ENCODE measurements around the gene KIF9. TPM values are rescaled to one million over a fixed set of nuclear protein-coding genes. Genes with fewer than 3 reads are reported as not detected.
"Not testable (repeated sequence)": the region's sequence is repeated elsewhere in the genome, so short reads cannot be mapped to it uniquely, and the experiment has no call there.

The KIF9 gene
- total and polyA plus RNA-seq, 5 donors from 2014 or later: 3.7 to 5.4 (median 4.1) TPM

GRCh38 chr3:47298439-47298838 lies 15.8 kb upstream of the KIF9 start:
- H3K27ac ChIP-seq (ENCODE audit: insufficient read depth, low read length, poor library complexity, severe bottlenecking): no peak overlapping the region
- Mint-ChIP-seq H3K4me3 (no peak overlapping the region), H3K36me3 (peaks cover 44% of the 10 kb centered on the region), H3K4me1 (peaks cover 36 to 61% (median 54%) of the 10 kb centered on the region in 4 donors), H3K9me3 (no peaks in the 10 kb centered on the region), H3K27me3 (no peaks in the 10 kb centered on the region), H3K27ac (peak overlapping the region in 1 of 3 donors; percentile 58)
- no peaks in the 10 kb centered on the region for H3K27me3 ChIP-seq (ENCODE audit: control insufficient read depth, insufficient read depth, low read length)
- H3K4me1 ChIP-seq (ENCODE audit: control insufficient read depth, insufficient read depth, low read length, poor library complexity, severe bottlenecking): peaks cover 11% of the 10 kb centered on the region
- peaks cover 25% of the 10 kb centered on the region for H3K36me3 ChIP-seq (ENCODE audit: control insufficient read depth, insufficient read depth, low read length)
- no peak overlapping the region for H3K4me3 ChIP-seq (ENCODE audit: low read depth, low read length)
- H3K9me3 ChIP-seq (ENCODE audit: control insufficient read depth in 2 of 2, low read length in 2 of 2): no peaks in the 10 kb centered on the region
- DNase-seq (no peak), ATAC-seq (ENCODE audit: low read depth in 2 of 2) (no peak)

- no peak for ATAC-seq (ENCODE audit: low read depth in 2 of 2)
- H3K9me3 Mint-ChIP-seq: no peaks in the 10 kb centered on the region
- H3K4me3 ChIP-seq (ENCODE audit: low read depth, low read length): no peak overlapping the region
- H3K4me1 ChIP-seq (ENCODE audit: control insufficient read depth, insufficient read depth, low read length, poor library complexity, severe bottlenecking): peaks cover 11% of the 10 kb centered on the region
- no peaks in the 10 kb centered on the region for H3K27me3 Mint-ChIP-seq
- peak overlapping the region; percentile 8 to 72 (median 21) for H3K27ac Mint-ChIP-seq
- H3K27me3 ChIP-seq (ENCODE audit: control insufficient read depth, insufficient read depth, low read length): no peaks in the 10 kb centered on the region
- no peak for DNase-seq
- no peak overlapping the region for H3K27ac ChIP-seq (ENCODE audit: insufficient read depth, low read length, poor library complexity, severe bottlenecking)
- H3K36me3 Mint-ChIP-seq: peaks cover 33% of the 10 kb centered on the region
- H3K4me1 Mint-ChIP-seq: peaks cover 28 to 56% (median 56%) of the 10 kb centered on the region in 4 donors
- H3K36me3 ChIP-seq (ENCODE audit: control insufficient read depth, insufficient read depth, low read length): peaks cover 13% of the 10 kb centered on the region
- peak overlapping the region in 1 of 4 donors; percentile 54 for H3K4me3 Mint-ChIP-seq
- H3K9me3 ChIP-seq (ENCODE audit: control insufficient read depth in 2 of 2, low read length in 2 of 2): no peaks in the 10 kb centered on the region
These were observed 14.1 kb upstream of the KIF9 start for GRCh38 chr3:47296562-47297302.

- H3K27ac ChIP-seq (ENCODE audit: insufficient read depth, low read length, poor library complexity, severe bottlenecking): no peak overlapping the region
- no peaks in the 10 kb centered on the region for H3K9me3 Mint-ChIP-seq
- peak overlapping the region; percentile 8 to 72 (median 21) for H3K27ac Mint-ChIP-seq
These were observed 13.4 kb upstream of the KIF9 start for GRCh38 chr3:47295976-47296375.

DNA sequence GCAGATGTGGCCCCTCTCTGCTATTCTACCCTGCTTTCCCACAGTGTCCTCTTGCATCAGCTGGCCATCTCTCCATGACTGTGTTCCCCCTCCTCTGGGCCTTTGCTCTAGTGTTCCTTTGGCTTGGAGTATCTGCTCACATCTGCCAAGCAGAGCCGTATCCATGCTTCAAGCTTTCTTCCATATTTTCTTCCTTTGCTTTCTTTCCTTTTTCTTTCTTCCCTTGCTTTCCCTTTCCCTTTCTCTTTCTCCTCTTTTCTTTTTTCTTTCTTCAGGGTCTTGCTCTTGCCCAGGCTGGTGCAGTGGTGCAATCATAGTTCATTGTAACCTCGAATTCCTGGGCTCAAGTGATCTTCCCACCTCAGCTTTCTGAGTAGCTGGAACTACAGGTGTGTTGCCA lies 12.7 kb upstream of the KIF9 start:
- Histone ChIP-seq H3K36me3 (ENCODE audit: control insufficient read depth, insufficient read depth, low read length) (peaks cover 15% of the 10 kb centered on the region), H3K4me1 (ENCODE audit: control insufficient read depth, insufficient read depth, low read length, poor library complexity, severe bottlenecking) (peaks cover 11% of the 10 kb centered on the region), H3K27me3 (ENCODE audit: control insufficient read depth, insufficient read depth, low read length) (no peaks in the 10 kb centered on the region), H3K9me3 (ENCODE audit: control insufficient read depth in 2 of 2, low read length in 2 of 2) (no peaks in the 10 kb centered on the region), H3K27ac (ENCODE audit: insufficient read depth, low read length, poor library complexity, severe bottlenecking) (no peak overlapping the region), H3K4me3 (ENCODE audit: low read depth, low read length) (no peak overlapping the region)
- ATAC-seq (ENCODE audit: low read depth in 2 of 2) (no peak), DNase-seq (no peak)
- peaks cover 34 to 63% (median 57%) of the 10 kb centered on the region in 4 donors for H3K4me1 Mint-ChIP-seq
- H3K9me3 Mint-ChIP-seq: no peaks in the 10 kb centered on the region
- peak overlapping the region in 1 of 3 donors; percentile 21 for H3K27ac Mint-ChIP-seq
- peaks cover 28% of the 10 kb centered on the region for H3K36me3 Mint-ChIP-seq
- peak overlapping the region in 1 of 4 donors; percentile 28 for H3K4me3 Mint-ChIP-seq
- no peaks in the 10 kb centered on the region for H3K27me3 Mint-ChIP-seq

More at GRCh38 chr3:47295976-47296375, 13.4 kb upstream of the KIF9 start:
- Histone ChIP-seq H3K4me3 (ENCODE audit: low read depth, low read length) (no peak overlapping the region), H3K36me3 (ENCODE audit: control insufficient read depth, insufficient read depth, low read length) (peaks cover 11% of the 10 kb centered on the region), H3K9me3 (ENCODE audit: control insufficient read depth in 2 of 2, low read length in 2 of 2) (no peaks in the 10 kb centered on the region), H3K27me3 (ENCODE audit: control insufficient read depth, insufficient read depth, low read length) (no peaks in the 10 kb centered on the region), H3K4me1 (ENCODE audit: control insufficient read depth, insufficient read depth, low read length, poor library complexity, severe bottlenecking) (peaks cover 11% of the 10 kb centered on the region)
- Mint-ChIP-seq H3K27me3 (no peaks in the 10 kb centered on the region), H3K36me3 (peaks cover 25% of the 10 kb centered on the region), H3K4me3 (peak overlapping the region in 1 of 4 donors; percentile 54), H3K4me1 (peaks cover 34 to 57% (median 55%) of the 10 kb centered on the region in 4 donors)
- peak in 1 of 3 donors; percentile 65 for DNase-seq
- peak; percentile 57 to 79 for ATAC-seq (ENCODE audit: low read depth in 2 of 2)

GRCh38 chr3:47294392-47294791 lies 11.8 kb upstream of the KIF9 start:
- Mint-ChIP-seq H3K27ac (peak overlapping the region in 2 of 3 donors; percentile 7 to 45), H3K9me3 (no peaks in the 10 kb centered on the region), H3K4me1 (peaks cover 34 to 66% (median 59%) of the 10 kb centered on the region in 4 donors), H3K36me3 (peaks cover 33% of the 10 kb centered on the region), H3K27me3 (no peaks in the 10 kb centered on the region), H3K4me3 (no peak overlapping the region)
- ATAC-seq (ENCODE audit: low read depth in 2 of 2) (no peak), DNase-seq (no peak)
- Histone ChIP-seq H3K9me3 (ENCODE audit: control insufficient read depth in 2 of 2, low read length in 2 of 2) (no peaks in the 10 kb centered on the region), H3K4me3 (ENCODE audit: low read depth, low read length) (no peak overlapping the region), H3K4me1 (ENCODE audit: control insufficient read depth, insufficient read depth, low read length, poor library complexity, severe bottlenecking) (peaks cover 11% of the 10 kb centered on the region), H3K27me3 (ENCODE audit: control insufficient read depth, insufficient read depth, low read length) (no peaks in the 10 kb centered on the region), H3K36me3 (ENCODE audit: control insufficient read depth, insufficient read depth, low read length) (peaks cover 15% of the 10 kb centered on the region), H3K27ac (ENCODE audit: insufficient read depth, low read length, poor library complexity, severe bottlenecking) (no peak overlapping the region)

GRCh38 chr3:47293822-47294221 lies 11.2 kb upstream of the KIF9 start:
- no peak overlapping the region for H3K27ac ChIP-seq (ENCODE audit: insufficient read depth, low read length, poor library complexity, severe bottlenecking)
- H3K9me3 ChIP-seq (ENCODE audit: control insufficient read depth in 2 of 2, low read length in 2 of 2): no peaks in the 10 kb centered on the region
- peak overlapping the region in 1 of 4 donors; percentile 34 for H3K4me3 Mint-ChIP-seq
- peaks cover 34% of the 10 kb centered on the region for H3K36me3 Mint-ChIP-seq
- ATAC-seq (ENCODE audit: low read depth in 2 of 2) (no peak), DNase-seq (no peak)
- H3K27me3 ChIP-seq (ENCODE audit: control insufficient read depth, insufficient read depth, low read length): no peaks in the 10 kb centered on the region
- H3K4me3 ChIP-seq (ENCODE audit: low read depth, low read length): no peak overlapping the region
- no peaks in the 10 kb centered on the region for H3K9me3 Mint-ChIP-seq
- H3K27ac Mint-ChIP-seq: peak overlapping the region in 2 of 3 donors; percentile 7 to 45
- peaks cover 34 to 64% (median 58%) of the 10 kb centered on the region in 4 donors for H3K4me1 Mint-ChIP-seq
- peaks cover 20% of the 10 kb centered on the region for H3K36me3 ChIP-seq (ENCODE audit: control insufficient read depth, insufficient read depth, low read length)
- no peaks in the 10 kb centered on the region for H3K27me3 Mint-ChIP-seq
- peaks cover 11% of the 10 kb centered on the region for H3K4me1 ChIP-seq (ENCODE audit: control insufficient read depth, insufficient read depth, low read length, poor library complexity, severe bottlenecking)

- not testable (repeated sequence) for H3K27me3 Mint-ChIP-seq; H3K9me3 Mint-ChIP-seq; H3K4me3 Mint-ChIP-seq; H3K27ac ChIP-seq (ENCODE audit: insufficient read depth, low read length, poor library complexity, severe bottlenecking); H3K9me3 ChIP-seq (ENCODE audit: control insufficient read depth in 2 of 2, low read length in 2 of 2); H3K4me3 ChIP-seq (ENCODE audit: low read depth, low read length); DNase-seq; ATAC-seq (ENCODE audit: low read depth in 2 of 2); H3K4me1 ChIP-seq (ENCODE audit: control insufficient read depth, insufficient read depth, low read length, poor library complexity, severe bottlenecking); H3K27me3 ChIP-seq (ENCODE audit: control insufficient read depth, insufficient read depth, low read length)
- H3K27ac Mint-ChIP-seq: peak overlapping the region in 1 of 3 donors; percentile 60
- H3K4me1 Mint-ChIP-seq: peaks cover 24 to 53% (median 49%) of the 10 kb centered on the region in 4 donors
- peaks cover 37% of the 10 kb centered on the region for H3K36me3 Mint-ChIP-seq
- H3K36me3 ChIP-seq (ENCODE audit: control insufficient read depth, insufficient read depth, low read length): peaks cover 36% of the 10 kb centered on the region
These were observed 9.3 kb upstream of the KIF9 start for GRCh38 chr3:47291754-47292420.
